Upper lobe of left lung (tissue), 4 donors: ENCODE measurements around the gene USP26.

Experiments used
- CTCF ChIP-seq, 6 experiments: fragments of 450-650 bp in 4 of 6; fragments of 200-600 bp in 2 of 6; sonication (generic) in 2 of 6; IDR thresholded peaks; one replicate each; pipeline ENCODE4 v1.5.1; 2016 to 2019; ENCODE audit warnings: antibody characterized with exemption in 6 of 6
- POLR2A ChIP-seq, 4 donors: fragments of 450-650 bp; IDR thresholded peaks; one replicate each; pipeline ENCODE4 v1.5.1; 2016 to 2017; ENCODE audit warnings: antibody characterized with exemption in 4 of 4, mild to moderate bottlenecking in 2 of 4

- TF ChIP-seq POLR2A (IDR thresholded peaks at IDR 0.05) = no peak
- TF ChIP-seq CTCF (IDR thresholded peaks at IDR 0.05) = no peak
Measured at GRCh38 chrX:133068461-133068860, 28.4 kb downstream of the USP26 start.
